Fibroblast of lung (primary cell): ENCODE data around the gene CD248. TPM values are rescaled to one million over a fixed set of nuclear protein-coding genes. Genes with fewer than 3 reads are reported as not detected.

Experiments
- DNase-seq, 2 donors: peaks; one replicate each; pipeline versions ENCODE4 v3.0.0 to v3.0.0-alpha.2; 2010; ENCODE audit warnings: low read depth in 2 of 2
- H2AFZ ChIP-seq: 2 replicates; pipeline ENCODE4 v1.5.1; 2012; ENCODE audit warnings: low read length, control low read depth, inconsistent platforms
- H3K27ac ChIP-seq: 2 replicates; pipeline ENCODE4 v1.5.1; 2011; ENCODE audit warnings: low read length, control low read depth; ENCODE audit not compliant: insufficient read depth
- H3K27me3 ChIP-seq: 2 replicates; pipeline ENCODE4 v1.5.1; 2011; ENCODE audit warnings: mild to moderate bottlenecking, low read length; ENCODE audit not compliant: control insufficient read depth, insufficient read depth
- H3K36me3 ChIP-seq: 2 replicates; pipeline ENCODE4 v1.5.1; 2011; ENCODE audit warnings: low read length; ENCODE audit not compliant: control insufficient read depth, insufficient read depth
- H3K4me1 ChIP-seq: 2 replicates; pipeline ENCODE4 v1.5.1; 2011; ENCODE audit warnings: low read length; ENCODE audit not compliant: control insufficient read depth, insufficient read depth; ENCODE audit errors: extremely low read depth
- H3K4me2 ChIP-seq: 2 replicates; pipeline ENCODE4 v1.5.1; 2011; ENCODE audit warnings: low read length, control low read depth; ENCODE audit not compliant: insufficient read depth; ENCODE audit errors: extremely low read depth
- H3K4me3 ChIP-seq, 4 experiments: fragments of 200-600 bp in 1 of 4; sonication (generic) in 1 of 4; replicated peaks in 1 of 4; 2 replicates each; pipeline ENCODE4 v1.5.1; 2011 to 2016; ENCODE audit warnings: low read length in 4 of 4, low read depth in 3 of 4, mild to moderate bottlenecking in 3 of 4, control low read depth in 2 of 4, inconsistent platforms in 1 of 4, mixed read lengths in 1 of 4; ENCODE audit not compliant: insufficient read depth in 1 of 4; ENCODE audit errors: control extremely low read depth in 1 of 4
- H3K79me2 ChIP-seq: 2 replicates; pipeline ENCODE4 v1.5.1; 2012; ENCODE audit warnings: mild to moderate bottlenecking, low read length, inconsistent platforms; ENCODE audit not compliant: control insufficient read depth, insufficient read depth
- H3K9ac ChIP-seq: 2 replicates; pipeline ENCODE4 v1.5.1; 2011; ENCODE audit warnings: mild to moderate bottlenecking, low read length, control low read depth; ENCODE audit not compliant: insufficient read depth
- H3K9me3 ChIP-seq: 2 replicates; pipeline ENCODE4 v1.5.1; 2012; ENCODE audit warnings: low read depth, low read length; ENCODE audit not compliant: control insufficient read depth, insufficient read depth
- H4K20me1 ChIP-seq: 2 replicates; pipeline ENCODE4 v1.5.1; 2011; ENCODE audit warnings: low read length; ENCODE audit not compliant: control insufficient read depth, insufficient read depth; ENCODE audit errors: extremely low read depth
- EZH2 ChIP-seq: IDR thresholded peaks from 2 replicates; pipeline ENCODE4 v1.5.1; 2012; ENCODE audit warnings: low read length, control low read depth, mild to moderate bottlenecking; ENCODE audit errors: missing control alignments
- polyA plus RNA-seq, 2 donors: library from polyadenylated mRNA; depleted of rRNA in 1 of 2; stranded (reverse) in 1 of 2; unstranded in 1 of 2; fragments of >200 nt; gene quantifications; 2 replicates each; pipeline ENCODE4 v1.2.1, GENCODE V29; 2011 to 2012; ENCODE audit warnings: missing spikeins in 1 of 2
- total RNA-seq: library from RNA; depleted of rRNA; stranded (reverse); fragments of >200 nt; gene quantifications from 2 replicates; pipeline ENCODE4 v1.2.1, GENCODE V29; 2014
- TF ChIP-seq, protein P1 (sequence below), 2 donors: IDR thresholded peaks in 1 of 2; conservative IDR thresholded peaks in 1 of 2; 1 replicate in 1 of 2; 2 replicates in 1 of 2; pipeline ENCODE4 v1.5.1; 2011 to 2012; ENCODE audit warnings: low read length in 2 of 2, control low read depth in 1 of 2, inconsistent platforms in 1 of 2, low read depth in 1 of 2, mild to moderate bottlenecking in 1 of 2

Gene CD248
- total and polyA plus RNA-seq, 2 donors (not counting 1 experiment from before 2014, with no cell fraction given): 95.6 to 132 TPM

DNA sequence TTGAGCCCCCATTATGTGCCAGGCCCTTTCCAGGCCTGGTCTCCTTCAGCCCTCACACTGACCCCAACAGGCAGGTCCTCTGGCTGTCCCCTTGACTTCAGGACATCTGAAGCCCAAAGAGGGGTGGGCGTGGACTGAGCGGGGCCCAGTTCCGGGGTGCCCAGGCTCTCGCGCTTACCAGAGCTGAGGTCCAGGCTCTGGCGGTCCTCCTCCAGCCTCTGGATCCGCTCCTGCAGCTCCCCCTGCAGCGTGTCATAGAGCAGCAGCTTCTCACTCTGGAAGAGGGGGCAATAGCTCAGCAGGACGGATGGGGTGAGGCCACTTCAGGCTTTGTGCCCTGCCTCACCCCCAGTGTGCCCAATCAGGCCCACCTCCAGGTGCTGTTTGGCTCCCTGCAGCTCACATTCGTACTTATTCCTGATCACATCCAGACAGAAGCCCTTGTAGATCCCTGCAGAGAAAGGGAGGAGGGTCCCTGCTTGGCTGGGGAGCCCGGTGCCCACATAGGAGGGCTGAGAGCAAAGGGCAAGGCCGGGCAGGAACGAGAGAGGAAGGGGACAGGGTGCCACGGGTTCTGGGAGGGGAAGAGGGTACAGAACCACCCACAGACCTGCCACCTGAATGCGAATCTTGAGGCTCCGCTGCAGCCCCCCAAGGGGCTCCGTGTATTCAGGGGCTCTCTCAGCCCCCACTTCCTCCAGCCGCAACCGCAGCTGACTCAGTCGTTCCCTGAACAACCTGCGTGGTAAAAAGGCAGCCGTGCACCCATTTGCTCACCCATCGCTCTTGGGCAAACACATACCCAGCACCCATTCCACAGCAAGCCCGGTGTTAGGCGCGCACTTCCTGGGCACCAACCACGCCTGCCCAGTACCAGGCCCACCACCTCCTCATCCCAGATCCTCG is 24.0 kb upstream of the CD248 start:
- TF ChIP-seq EZH2: no peak
- TF ChIP-seq, protein P1, sequence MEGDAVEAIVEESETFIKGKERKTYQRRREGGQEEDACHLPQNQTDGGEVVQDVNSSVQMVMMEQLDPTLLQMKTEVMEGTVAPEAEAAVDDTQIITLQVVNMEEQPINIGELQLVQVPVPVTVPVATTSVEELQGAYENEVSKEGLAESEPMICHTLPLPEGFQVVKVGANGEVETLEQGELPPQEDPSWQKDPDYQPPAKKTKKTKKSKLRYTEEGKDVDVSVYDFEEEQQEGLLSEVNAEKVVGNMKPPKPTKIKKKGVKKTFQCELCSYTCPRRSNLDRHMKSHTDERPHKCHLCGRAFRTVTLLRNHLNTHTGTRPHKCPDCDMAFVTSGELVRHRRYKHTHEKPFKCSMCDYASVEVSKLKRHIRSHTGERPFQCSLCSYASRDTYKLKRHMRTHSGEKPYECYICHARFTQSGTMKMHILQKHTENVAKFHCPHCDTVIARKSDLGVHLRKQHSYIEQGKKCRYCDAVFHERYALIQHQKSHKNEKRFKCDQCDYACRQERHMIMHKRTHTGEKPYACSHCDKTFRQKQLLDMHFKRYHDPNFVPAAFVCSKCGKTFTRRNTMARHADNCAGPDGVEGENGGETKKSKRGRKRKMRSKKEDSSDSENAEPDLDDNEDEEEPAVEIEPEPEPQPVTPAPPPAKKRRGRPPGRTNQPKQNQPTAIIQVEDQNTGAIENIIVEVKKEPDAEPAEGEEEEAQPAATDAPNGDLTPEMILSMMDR (conservative IDR thresholded peaks at IDR 0.05 in 1 of 2, IDR thresholded peaks at IDR 0.05 in 1 of 2; ENCODE audit: low read depth in 1 of 2, low read length in 2 of 2): no peak
- H3K4me3 ChIP-seq: no peak overlapping the region
- peaks cover 27% of the 10 kb centered on the region for H3K36me3 ChIP-seq
- H3K9ac ChIP-seq: no peak overlapping the region
- DNase-seq: no peak
- H3K4me2 ChIP-seq: no peak overlapping the region
- no peaks in the 10 kb centered on the region for H4K20me1 ChIP-seq
- H2AFZ ChIP-seq: no peak overlapping the region
- no peak overlapping the region for H3K27ac ChIP-seq
- H3K4me1 ChIP-seq: peaks cover 42% of the 10 kb centered on the region
- H3K79me2 ChIP-seq: peaks cover 26% of the 10 kb centered on the region
- H3K27me3 ChIP-seq: no peaks in the 10 kb centered on the region
- H3K9me3 ChIP-seq: no peaks in the 10 kb centered on the region

DNA sequence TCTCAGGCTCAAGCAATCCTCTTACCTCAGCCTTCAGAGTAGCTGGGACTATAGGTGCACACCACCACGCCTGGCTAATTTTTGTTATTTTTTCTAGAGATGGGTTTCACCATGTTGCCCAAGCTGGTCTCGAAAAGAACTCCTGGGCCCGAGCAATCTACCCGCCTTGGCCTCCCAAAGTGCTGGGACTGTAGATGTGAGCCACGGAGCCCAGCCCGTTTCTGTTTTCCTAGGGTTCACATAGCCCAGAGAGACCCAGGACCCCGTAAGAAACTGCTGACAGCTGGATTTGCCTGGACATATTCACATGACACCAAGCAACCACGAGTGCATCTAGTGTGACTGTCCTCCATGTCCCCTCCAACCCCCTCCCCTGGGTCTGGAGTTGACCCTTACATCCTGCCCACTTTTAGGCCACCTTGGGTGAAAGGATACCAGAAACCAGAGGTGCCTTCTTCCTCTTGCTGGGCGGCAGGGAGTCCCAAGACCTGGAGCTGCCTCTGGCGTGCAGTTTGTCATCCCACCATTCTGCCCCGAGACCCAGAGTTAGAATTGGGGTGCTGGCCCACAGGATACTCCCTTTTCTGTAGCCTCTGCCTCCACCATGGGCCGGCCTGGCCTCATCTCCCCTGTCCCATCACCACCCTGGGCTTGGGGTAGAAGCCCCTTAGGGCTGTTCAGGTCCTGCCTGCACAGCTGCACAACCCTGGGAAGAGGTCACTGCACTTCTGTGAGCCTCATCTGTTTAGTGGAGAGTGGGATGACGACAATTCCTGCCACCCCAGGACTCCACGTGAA is 23.0 kb upstream of the CD248 start:
- no peaks in the 10 kb centered on the region for H3K9me3 ChIP-seq
- no peak for DNase-seq
- peaks cover 34% of the 10 kb centered on the region for H3K79me2 ChIP-seq
- no peak overlapping the region for H3K27ac ChIP-seq
- peaks cover 34% of the 10 kb centered on the region for H3K4me1 ChIP-seq
- H3K27me3 ChIP-seq: no peaks in the 10 kb centered on the region
- TF ChIP-seq EZH2: no peak
- TF ChIP-seq, protein P1 (conservative IDR thresholded peaks at IDR 0.05 in 1 of 2, IDR thresholded peaks at IDR 0.05 in 1 of 2; ENCODE audit: low read depth in 1 of 2, low read length in 2 of 2): no peak
- H3K4me3 ChIP-seq: no peak overlapping the region
- peaks cover 27% of the 10 kb centered on the region for H3K36me3 ChIP-seq
- H2AFZ ChIP-seq: no peak overlapping the region
- H3K4me2 ChIP-seq: no peak overlapping the region
- no peak overlapping the region for H3K9ac ChIP-seq
- H4K20me1 ChIP-seq: no peaks in the 10 kb centered on the region

DNA sequence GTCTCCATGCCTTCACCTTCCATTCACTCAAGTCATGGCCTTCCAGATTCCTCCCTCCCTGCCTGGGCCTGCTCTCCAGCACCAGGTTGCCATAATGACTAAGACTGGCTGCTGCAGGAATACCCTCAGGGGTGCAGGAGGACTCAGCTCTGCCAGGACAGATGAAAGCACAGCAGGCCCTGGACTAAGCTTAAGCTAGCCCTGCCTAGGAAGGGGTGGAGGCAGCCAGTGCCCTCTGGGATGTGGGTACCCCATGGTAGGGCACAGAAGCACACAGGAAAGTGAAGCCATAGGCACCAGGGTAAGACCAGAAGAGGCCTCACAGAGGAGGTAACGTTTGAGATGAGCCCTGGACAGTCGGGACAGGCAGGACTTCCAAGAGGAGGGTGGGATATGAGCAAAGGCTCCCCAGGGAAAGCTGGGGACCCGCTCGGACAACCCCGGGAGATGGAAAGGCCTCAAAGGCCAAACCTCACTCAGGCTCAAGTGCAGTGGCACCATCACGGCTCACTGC is 22.4 kb upstream of the CD248 start:
- Histone ChIP-seq H3K4me2 (no peak overlapping the region), H3K4me1 (peaks cover 41% of the 10 kb centered on the region), H3K36me3 (peaks cover 34% of the 10 kb centered on the region), H3K9me3 (no peaks in the 10 kb centered on the region), H3K4me3 (no peak overlapping the region), H4K20me1 (no peaks in the 10 kb centered on the region), H3K9ac (no peak overlapping the region), H2AFZ (no peak overlapping the region), H3K79me2 (peaks cover 36% of the 10 kb centered on the region), H3K27ac (peak overlapping the region; percentile 32), H3K27me3 (no peaks in the 10 kb centered on the region)
- no peak for DNase-seq
- TF ChIP-seq EZH2: no peak
- TF ChIP-seq, protein P1 (conservative IDR thresholded peaks at IDR 0.05 in 1 of 2, IDR thresholded peaks at IDR 0.05 in 1 of 2; ENCODE audit: low read depth in 1 of 2, low read length in 2 of 2): no peak
